Measurements from ENCODE around the gene SUGCT.

DNA sequence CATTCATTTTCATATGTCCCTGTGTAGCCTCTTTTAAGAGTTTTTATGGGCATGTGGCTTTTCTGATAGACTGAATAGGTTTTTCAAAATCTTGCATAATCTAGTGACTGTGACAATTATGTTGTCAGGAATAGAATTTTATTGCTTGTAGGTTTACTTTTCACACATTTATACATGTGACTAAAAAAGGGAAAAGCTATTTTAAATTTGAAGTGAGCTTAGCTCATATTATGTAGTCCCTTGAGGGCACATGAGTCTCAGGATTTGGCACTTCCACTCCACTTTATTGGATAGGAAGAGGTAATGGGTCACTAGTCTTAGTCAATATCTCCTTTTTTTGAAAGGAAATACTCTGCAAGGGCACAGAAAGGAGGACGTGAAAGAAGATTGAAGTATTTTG, 247.3 kb downstream of the SUGCT start:
- TF ChIP-seq CBX5 (IDR thresholded peaks at IDR 0.05; ENCODE audit: low read depth, low read length) (no peak), RAD21 (IDR thresholded peaks at IDR 0.05 in 1 of 2, conservative IDR thresholded peaks at IDR 0.05 in 1 of 2; ENCODE audit: low read depth in 2 of 2, low read length in 2 of 2) (no peak), SUZ12 (IDR thresholded peaks at IDR 0.05; ENCODE audit: low read length) (no peak), EZH2 (IDR thresholded peaks at IDR 0.05; ENCODE audit: low read depth, low read length, severe bottlenecking) (no peak), POLR2A (IDR thresholded peaks at IDR 0.05; ENCODE audit: control extremely low read depth in 1 of 2, low read depth in 2 of 2, low read length in 2 of 2) (no peak), EP300 (IDR thresholded peaks at IDR 0.05; ENCODE audit: borderline replicate concordance in 1 of 2, low read depth in 2 of 2, low read length in 2 of 2) (no peak), PHF8 (conservative IDR thresholded peaks at IDR 0.05; ENCODE audit: low read depth, low read length) (no peak), KDM1A (IDR thresholded peaks at IDR 0.05; ENCODE audit: borderline replicate concordance, low read length) (no peak), ZNF274 (IDR thresholded peaks at IDR 0.05; ENCODE audit: borderline replicate concordance, extremely low read depth, low read length) (no peak), NRF1 (IDR thresholded peaks at IDR 0.05; ENCODE audit: low read depth, low read length) (no peak), SAP30 (IDR thresholded peaks at IDR 0.05; ENCODE audit: insufficient read depth, insufficient replicate concordance, low read length) (no peak)
- TF ChIP-seq, protein P1, sequence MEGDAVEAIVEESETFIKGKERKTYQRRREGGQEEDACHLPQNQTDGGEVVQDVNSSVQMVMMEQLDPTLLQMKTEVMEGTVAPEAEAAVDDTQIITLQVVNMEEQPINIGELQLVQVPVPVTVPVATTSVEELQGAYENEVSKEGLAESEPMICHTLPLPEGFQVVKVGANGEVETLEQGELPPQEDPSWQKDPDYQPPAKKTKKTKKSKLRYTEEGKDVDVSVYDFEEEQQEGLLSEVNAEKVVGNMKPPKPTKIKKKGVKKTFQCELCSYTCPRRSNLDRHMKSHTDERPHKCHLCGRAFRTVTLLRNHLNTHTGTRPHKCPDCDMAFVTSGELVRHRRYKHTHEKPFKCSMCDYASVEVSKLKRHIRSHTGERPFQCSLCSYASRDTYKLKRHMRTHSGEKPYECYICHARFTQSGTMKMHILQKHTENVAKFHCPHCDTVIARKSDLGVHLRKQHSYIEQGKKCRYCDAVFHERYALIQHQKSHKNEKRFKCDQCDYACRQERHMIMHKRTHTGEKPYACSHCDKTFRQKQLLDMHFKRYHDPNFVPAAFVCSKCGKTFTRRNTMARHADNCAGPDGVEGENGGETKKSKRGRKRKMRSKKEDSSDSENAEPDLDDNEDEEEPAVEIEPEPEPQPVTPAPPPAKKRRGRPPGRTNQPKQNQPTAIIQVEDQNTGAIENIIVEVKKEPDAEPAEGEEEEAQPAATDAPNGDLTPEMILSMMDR (IDR thresholded peaks at IDR 0.05; ENCODE audit: control extremely low read depth in 1 of 3, insufficient read depth in 1 of 3, low read depth in 1 of 3, low read length in 3 of 3), result no peak
- TF ChIP-seq, protein P2, sequence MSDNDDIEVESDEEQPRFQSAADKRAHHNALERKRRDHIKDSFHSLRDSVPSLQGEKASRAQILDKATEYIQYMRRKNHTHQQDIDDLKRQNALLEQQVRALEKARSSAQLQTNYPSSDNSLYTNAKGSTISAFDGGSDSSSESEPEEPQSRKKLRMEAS (IDR thresholded peaks at IDR 0.05), result no peak
